Colonic mucosa (tissue), 4 donors: ENCODE measurements around the gene NEU2. TPM values are rescaled to one million over a fixed set of nuclear protein-coding genes. Genes with fewer than 3 reads are reported as not detected.

ENCODE experiments used
- DNase-seq: peaks from one replicate; pipeline ENCODE4 v3.0.0-alpha.2; 2020
- H3K27ac ChIP-seq: fragments of 200-600 bp; one replicate; pipeline ENCODE4 v1.8.0; 2021
- H3K27me3 ChIP-seq: fragments of 200-600 bp; one replicate; pipeline ENCODE4 v1.8.0; 2021
- H3K36me3 ChIP-seq: fragments of 200-600 bp; one replicate; pipeline ENCODE4 v1.8.0; 2021
- H3K4me1 ChIP-seq: fragments of 200-600 bp; one replicate; pipeline ENCODE4 v1.8.0; 2021; ENCODE audit warnings: mild to moderate bottlenecking
- H3K4me3 ChIP-seq: fragments of 200-600 bp; one replicate; pipeline ENCODE4 v1.8.0; 2021
- H3K9ac ChIP-seq, 2 donors: one replicate each; pipeline ENCODE4 v1.7.0; 2013; ENCODE audit warnings: control low read depth in 2 of 2, low read depth in 2 of 2, low read length in 2 of 2
- H3K9me3 ChIP-seq: fragments of 200-600 bp; one replicate; pipeline ENCODE4 v1.8.0; 2021
- CTCF ChIP-seq: fragments of 200-600 bp; IDR thresholded peaks from one replicate; pipeline ENCODE4 v1.8.0; 2022; ENCODE audit warnings: antibody characterized with exemption, mild to moderate bottlenecking
- intact Hi-C: fragments of 100-400 bp; cut with DNase I; formaldehyde crosslinking; loops from one replicate; pipeline ENCODE4 v1.14.1; 2022
- total RNA-seq, 2 donors: library from RNA; stranded (reverse); fragmentation: NEBNext Ultra II Directional in 1 of 2; extraction: Animal tissue kit (Norgen Biotek cat#: 25700) in 1 of 2; gene quantifications; one replicate each; pipeline ENCODE4 v1.2.1, GENCODE V29; 2021
- donor health status: healthy.
- donor health status: DM: no; HTN: no; CAD: no.
- donor health status: DM: no; HTN: no; CAD: no.

The NEU2 gene
- total RNA-seq, 2 donors from 2014 or later, result not detected

DNA sequence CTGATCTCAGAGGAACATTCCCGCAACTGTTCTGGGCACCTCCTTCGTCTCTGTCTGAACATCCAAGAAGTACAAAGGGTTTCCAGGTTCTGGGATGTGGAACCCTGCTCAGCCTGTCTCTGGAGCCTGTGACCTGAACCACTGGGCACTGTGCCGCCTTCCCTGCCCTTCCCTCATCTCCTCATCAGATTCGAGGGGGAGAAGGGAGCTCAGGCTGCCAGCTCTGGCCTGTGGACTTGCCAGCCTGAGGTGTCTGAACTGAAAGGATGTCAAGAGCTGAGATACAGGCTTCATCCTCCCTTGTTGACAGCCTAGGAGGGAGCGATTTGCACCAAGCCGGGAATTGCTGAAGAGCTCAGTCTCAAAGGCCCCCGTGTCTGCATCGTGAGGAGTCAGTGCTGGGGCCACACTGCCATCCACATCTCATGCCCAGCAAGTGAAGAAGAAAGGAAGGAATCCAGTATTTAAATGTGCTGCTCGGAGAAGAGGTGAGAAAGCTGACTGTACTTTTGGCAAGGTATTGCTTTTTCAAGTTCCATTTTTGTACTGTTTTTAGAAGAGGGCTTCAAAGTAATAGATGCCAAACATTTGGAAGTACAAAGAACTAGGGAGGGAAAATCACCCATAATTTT, 12.6 kb downstream of the NEU2 start:
- H3K27ac ChIP-seq, result no peak overlapping the region
- intact Hi-C loops, result no loop called here
- no peaks in the 10 kb centered on the region for H3K27me3 ChIP-seq
- no peaks in the 10 kb centered on the region for H3K9me3 ChIP-seq
- no peaks in the 10 kb centered on the region for H3K36me3 ChIP-seq
- no peak overlapping the region for H3K9ac ChIP-seq
- H3K4me3 ChIP-seq, result no peak overlapping the region
- H3K4me1 ChIP-seq, result no peaks in the 10 kb centered on the region
- DNase-seq, result no peak
- no peak for TF ChIP-seq CTCF

DNA sequence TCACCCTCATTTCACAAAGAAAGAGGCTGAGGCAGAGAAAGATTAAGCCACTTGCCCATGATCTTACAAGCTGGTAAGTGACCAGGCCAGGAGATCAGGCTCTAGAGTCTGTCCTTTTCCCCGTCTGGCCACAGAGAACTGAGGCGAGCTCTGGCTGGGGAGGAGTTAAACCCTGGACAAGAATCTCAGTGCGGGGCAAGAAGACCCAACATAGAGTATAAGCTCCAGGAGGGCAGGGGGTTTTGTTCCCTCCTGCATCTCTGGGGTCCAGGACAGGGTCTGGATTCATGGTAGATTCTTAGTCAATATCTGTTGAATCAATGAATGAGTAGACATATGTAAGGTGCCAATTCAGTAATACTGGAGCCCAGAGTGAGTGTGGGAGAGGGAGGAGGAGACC, 14.7 kb downstream of the NEU2 start:
- TF ChIP-seq CTCF, result no peak
- H3K9ac ChIP-seq, result no peak overlapping the region
- H3K36me3 ChIP-seq, result no peaks in the 10 kb centered on the region
- DNase-seq, result no peak
- intact Hi-C loops, result no loop called here
- no peak overlapping the region for H3K27ac ChIP-seq
- no peaks in the 10 kb centered on the region for H3K4me1 ChIP-seq
- no peaks in the 10 kb centered on the region for H3K9me3 ChIP-seq
- H3K4me3 ChIP-seq, result no peak overlapping the region
- H3K27me3 ChIP-seq, result no peaks in the 10 kb centered on the region

DNA sequence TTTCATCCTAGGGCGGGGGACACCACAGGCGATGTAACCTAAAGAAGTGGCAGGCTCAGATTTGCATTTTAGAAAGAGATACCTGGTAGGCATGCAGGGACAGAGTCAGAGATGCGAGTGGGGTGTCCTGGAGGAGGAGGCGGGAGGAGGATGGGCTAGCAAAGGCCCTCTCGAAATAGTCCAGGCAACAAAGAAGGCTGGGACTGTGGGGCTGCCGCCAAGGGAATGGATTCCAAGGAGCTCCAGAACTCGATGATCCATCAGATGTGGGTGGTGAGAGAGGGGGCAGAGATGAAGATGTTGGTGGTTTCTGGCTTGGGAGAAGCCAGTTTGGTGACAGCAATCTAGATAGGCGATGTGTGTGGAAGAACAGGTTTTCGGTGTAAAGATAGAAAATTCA, 15.2 kb downstream of the NEU2 start:
- no peak for TF ChIP-seq CTCF
- no peak for DNase-seq
- intact Hi-C loops, result no loop called here

GRCh38 chr2:233048569-233049193, 16.2 kb downstream of the NEU2 start:
- H3K36me3 ChIP-seq, result no peaks in the 10 kb centered on the region
- H3K9ac ChIP-seq, result no peak overlapping the region
- no peak overlapping the region for H3K4me3 ChIP-seq
- no peak for DNase-seq
- no peak for TF ChIP-seq CTCF
- H3K27me3 ChIP-seq, result no peaks in the 10 kb centered on the region
- H3K9me3 ChIP-seq, result no peaks in the 10 kb centered on the region
- intact Hi-C loops, result no loop called here
- no peaks in the 10 kb centered on the region for H3K4me1 ChIP-seq
- H3K27ac ChIP-seq, result no peak overlapping the region

More for the DNA sequence above, 15.2 kb downstream of the NEU2 start:
- no peaks in the 10 kb centered on the region for H3K4me1 ChIP-seq
- H3K27ac ChIP-seq, result no peak overlapping the region
- no peaks in the 10 kb centered on the region for H3K27me3 ChIP-seq
- no peak overlapping the region for H3K9ac ChIP-seq
- H3K36me3 ChIP-seq, result no peaks in the 10 kb centered on the region
- no peaks in the 10 kb centered on the region for H3K9me3 ChIP-seq
- H3K4me3 ChIP-seq, result no peak overlapping the region

DNA sequence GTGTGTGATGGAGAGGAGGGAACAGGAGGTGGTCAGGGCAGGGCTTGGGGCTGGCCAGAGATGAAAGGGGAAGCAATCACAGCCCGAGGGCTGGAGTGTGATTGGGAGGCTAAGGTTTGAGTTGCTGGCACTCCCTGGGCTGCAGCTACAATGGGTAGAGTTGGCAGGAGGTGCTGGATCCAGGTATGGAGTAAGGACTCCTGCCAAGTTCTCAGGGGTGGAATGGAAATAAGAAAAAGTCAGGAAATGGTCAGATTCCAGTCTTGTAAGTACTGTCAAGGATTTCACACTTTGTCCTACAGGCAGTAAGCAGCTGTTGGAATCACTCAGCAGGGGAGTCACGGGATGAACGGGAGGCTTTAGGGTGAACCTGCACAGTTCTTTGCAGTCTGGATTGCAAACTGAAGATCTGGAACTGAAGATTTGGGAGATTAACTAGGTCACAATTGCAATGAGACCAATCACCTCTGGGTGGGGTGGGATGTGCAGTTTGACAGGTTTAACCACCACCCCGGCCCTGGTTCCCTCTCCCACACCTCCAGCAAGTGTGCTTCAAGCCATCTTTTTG, 16.8 kb downstream of the NEU2 start:
- no peak overlapping the region for H3K9ac ChIP-seq

More for the DNA sequence above, 16.8 kb downstream of the NEU2 start:
- no peak overlapping the region for H3K27ac ChIP-seq
- H3K36me3 ChIP-seq, result no peaks in the 10 kb centered on the region
- no peak overlapping the region for H3K4me3 ChIP-seq
- no peaks in the 10 kb centered on the region for H3K4me1 ChIP-seq
- DNase-seq, result no peak
- no peaks in the 10 kb centered on the region for H3K27me3 ChIP-seq
- H3K9me3 ChIP-seq, result no peaks in the 10 kb centered on the region
- intact Hi-C loops, result no loop called here
- no peak for TF ChIP-seq CTCF
